ENCODE measurements around the gene RAD51B.
"Not testable (repeated sequence)": the region's sequence is repeated elsewhere in the genome, so short reads cannot be mapped to it uniquely, and the experiment has no call there.

RAD51B gene

DNA sequence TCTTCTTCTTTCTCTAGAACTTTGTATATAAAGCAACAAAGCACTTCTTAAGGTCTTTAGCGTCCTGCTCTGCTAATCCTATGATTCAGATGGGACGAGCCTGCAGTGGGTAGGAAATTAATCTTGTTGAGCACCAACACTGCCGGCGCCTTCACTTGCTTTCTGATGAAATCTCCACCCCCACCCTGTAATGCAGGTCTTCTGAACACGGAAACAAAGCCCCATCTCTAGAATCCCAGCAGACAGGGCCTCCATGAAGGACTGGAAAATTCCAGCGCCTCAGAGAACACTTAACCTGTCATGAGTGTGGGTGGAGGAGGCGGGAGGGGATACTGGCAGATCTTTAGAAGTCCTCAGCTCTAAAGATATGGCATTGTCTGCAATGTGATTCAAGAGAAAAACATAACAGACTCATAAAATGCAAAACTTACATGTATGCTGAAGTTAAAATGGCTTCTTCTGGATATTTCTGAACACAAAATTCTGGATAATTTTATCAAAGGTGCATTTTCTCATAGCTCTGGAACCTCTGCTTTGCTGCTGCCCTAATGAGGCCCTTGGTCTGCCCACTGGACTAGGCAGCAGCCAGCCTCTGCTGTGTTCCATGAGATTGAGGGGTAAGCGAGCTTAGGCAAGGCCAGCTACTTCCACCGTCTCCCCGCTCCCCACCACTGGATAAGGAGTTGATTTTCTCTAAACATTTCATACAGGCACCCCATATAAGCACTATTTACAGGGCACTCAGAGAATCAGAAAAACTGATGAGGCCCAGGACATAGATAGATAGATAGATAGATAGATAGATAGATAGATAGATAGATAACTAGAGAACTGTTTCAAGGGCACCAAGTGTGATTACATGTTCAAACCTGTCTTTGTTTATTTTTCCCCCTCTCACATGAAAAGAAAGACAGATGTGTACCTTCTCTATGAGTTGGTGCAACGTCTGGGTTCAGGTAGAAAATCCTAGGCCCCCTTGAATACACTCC lies 930.2 kb downstream of the RAD51B start:
- no peak for DNase-seq (ENCODE audit: low read depth in 3 of 3)

DNA sequence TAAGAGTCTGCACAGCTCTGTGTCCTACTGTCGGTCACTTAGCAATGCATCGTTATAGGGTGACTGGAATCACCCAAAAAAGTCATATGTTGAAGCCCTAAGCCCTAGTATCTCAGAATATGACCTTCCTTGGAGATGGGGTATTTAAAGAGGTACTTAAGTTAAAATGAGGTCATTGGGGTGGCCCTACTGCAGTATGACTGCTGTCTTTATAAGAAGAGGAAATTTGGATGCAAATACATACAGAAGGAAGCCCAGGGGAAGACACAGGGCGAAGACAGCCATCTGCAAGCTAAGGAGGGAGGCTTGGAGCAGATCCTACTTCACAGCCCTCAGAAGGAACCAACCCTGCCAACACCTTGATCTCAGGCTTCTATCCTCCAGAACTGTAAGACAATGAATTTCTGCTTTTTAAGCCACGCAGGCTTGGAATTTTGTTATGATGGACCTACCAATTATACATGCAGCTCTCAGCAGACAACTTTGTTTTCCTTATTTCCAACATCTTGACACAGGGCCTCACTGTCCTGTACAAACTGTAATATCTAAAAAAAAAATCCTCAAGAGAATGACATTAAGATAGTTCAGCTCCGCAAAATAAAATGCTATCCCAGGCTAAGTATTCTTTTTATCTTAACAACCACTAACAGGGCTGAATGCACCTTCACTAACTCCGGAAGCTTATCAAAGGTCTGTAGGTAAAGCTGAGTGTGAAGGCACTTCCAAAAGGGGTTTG lies 932.9 kb downstream of the RAD51B start:
- DNase-seq (ENCODE audit: low read depth in 3 of 3), result no peak

DNA sequence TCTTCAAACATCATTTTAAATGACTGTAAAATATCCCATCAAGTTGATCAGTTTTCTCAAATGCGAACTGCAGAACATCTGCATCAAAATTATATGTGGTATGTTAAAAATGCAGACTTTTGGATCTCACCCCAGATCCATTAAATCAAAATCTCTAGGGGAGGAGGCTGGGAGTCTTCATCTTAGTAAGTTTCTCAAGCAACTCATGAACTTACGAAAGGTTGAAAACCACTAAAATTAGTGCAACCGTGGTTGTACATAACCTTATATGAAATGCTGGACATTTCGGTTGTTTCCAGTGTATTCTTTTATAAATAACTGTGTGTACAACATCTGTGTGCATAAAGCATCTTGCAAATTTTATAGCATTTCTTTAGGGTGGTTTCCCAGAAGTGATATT lies 934.1 kb downstream of the RAD51B start:
- no peak for DNase-seq (ENCODE audit: low read depth in 3 of 3)

DNA sequence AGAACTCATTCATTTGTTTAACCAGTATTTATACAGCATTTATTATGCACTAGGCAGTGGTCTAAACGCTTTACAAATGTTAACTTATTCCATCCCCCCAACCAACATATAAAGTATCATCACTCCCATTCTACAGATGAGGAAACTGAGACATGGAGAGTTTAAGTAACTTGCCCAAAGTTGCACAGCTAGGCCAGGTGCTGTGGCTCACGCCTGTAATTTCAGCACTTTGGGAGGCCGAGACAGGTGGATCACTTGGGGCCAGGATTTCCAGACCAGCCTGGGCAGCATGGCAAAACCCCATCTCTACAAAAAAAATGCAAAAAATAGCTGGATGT lies 935.4 kb downstream of the RAD51B start:
- DNase-seq (ENCODE audit: low read depth in 3 of 3), result no peak

DNA sequence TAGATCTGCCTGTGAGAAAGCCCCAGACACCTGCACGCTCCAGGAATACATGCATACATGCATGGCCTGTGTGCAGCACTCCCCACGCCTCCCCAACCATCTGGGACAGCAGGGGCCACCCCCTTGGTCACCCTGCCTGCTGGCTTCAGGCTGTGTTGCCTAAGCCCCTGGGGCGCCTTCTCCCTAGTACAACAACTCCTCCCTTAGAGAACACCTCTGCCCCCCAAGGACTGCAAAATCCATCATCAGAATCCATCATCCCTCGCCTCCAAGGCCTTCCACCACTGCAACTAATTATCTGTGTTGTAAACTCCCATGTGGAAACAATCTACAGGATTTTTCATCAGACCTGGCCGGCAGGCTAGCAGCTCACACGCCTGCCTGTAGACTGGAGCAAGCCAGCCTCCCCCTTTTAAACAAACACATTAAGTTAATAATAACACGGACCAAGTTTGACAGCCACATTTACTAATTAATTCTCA lies 936.5 kb downstream of the RAD51B start:
- DNase-seq (ENCODE audit: low read depth in 3 of 3), result no peak

DNA sequence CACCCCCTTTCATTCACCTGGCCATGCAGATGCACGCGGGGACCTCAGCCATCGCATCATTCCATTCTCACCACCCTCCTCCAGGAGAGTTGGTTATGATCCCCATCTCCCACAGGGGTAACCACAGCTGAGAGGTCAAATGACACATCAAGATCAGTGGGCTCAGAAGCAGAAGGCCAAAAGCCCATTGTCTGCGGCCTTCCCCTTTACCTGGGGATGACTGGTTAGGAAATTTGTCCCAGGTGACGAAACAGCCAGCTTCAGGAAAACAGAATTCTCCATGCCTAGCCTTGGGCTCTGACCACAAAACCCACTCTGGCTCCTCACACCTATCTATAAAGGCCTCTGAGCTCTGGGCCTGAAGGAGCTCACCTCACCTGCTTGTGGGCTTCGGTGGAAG lies 937.2 kb downstream of the RAD51B start:
- DNase-seq (ENCODE audit: low read depth in 3 of 3), result no peak

DNA sequence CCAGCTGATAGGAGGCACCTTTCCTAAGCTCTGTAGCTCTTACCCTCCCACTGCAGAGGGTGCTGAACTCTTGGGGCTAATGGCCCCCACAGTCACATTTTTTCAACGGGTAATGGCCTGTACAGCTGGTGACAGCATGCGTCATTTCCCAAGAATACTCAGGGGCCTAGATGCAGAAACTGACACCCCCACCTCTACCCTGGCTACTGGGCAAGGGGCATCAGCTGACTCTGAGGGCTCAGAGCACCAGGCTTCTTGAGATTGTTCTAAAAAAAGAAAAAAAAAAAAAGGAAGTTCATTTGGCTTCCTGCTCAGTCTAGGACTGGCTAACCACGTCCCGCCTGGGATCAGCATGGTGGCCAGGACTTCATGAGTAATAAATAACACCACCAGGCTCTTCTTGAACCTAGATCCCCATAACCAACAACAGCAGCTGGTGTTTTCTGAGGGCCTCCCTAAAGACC lies 938.1 kb downstream of the RAD51B start:
- DNase-seq (ENCODE audit: low read depth in 3 of 3), result no peak

DNA sequence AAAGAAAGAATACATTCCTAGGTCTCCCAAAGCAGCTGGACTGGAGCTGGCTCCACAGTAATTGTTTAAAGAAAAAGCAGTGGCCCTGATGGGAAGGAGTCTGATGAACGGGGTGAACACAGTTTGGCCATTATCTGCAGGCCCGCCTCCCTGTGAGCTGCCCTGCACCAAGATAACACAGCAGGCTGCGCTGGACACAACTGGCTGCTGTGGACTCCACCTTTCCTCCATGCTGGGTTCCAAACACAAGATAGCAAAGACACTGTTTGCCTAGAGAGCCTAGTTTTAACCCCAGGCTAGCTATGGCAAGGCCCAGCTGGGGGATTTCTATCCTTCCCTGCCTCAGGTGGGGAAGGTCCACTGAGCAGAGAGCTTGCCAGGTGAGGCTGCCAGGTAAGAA lies 938.7 kb downstream of the RAD51B start:
- DNase-seq (ENCODE audit: low read depth in 3 of 3), result no peak

DNA sequence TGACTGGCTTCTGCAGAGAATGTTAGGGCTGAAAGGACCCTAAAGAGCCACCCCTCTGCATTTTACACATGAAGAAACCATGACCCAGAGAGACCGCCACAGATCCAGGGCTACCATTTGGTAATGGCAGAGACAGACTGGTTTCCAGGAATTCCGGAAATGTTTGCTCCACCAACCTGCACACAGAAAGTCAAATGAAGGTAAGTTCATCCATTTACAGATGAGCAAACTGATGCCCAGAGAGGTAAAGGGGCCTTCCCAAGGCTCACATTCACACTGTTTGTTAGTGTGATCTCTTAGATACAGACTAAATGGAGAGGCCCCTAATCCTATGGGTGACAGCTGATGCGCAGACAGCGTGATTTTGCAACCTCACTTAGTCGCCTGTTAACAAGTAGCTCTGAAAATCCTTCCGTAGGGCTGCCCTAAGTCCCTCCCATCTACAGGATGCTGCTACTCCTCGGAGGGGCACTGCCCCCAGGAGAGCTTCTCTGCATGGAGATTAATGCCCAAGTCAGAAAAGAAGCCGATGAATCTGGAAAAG lies 939.5 kb downstream of the RAD51B start:
- DNase-seq (ENCODE audit: low read depth in 3 of 3), result no peak

DNA sequence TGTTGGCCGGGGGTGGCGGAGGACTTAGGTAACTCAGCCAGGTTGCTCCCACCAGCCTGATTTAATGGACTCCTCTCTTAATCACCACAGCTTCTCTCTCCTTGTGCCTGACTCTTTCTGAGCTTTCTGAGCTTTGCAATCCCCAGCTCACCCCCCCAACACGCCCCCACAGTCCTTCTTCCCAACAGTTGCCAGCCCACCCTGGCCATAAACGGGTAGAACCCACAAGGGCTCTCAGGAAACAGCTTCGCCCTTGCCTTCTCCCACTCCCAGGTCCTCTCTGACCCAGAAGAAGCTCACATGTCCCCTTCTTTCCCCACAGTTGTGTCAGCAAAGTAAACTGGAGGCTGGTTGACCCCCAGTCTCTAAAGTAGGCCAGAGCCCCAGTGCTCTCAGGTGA lies 940.4 kb downstream of the RAD51B start:
- DNase-seq (ENCODE audit: low read depth in 3 of 3), result no peak

DNA sequence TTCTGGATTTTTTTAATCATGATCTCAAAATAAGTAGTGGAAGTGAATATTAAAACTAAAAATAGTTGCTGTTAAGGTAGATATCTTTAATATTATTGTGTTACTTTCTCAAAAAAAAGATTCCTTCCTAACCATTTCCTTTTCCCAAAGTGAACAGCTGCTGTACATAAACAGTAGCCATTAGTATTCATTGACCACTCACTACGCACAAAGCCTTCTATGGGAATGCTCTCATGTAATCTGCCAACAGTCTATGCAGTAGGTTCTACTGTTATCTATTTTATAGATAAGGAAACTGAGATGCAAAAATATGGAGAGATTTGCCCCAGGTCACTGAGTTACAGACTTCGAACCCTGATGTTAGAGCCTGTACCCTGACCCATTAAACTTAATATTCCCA lies 941.2 kb downstream of the RAD51B start:
- DNase-seq (ENCODE audit: low read depth in 3 of 3), result no peak

DNA sequence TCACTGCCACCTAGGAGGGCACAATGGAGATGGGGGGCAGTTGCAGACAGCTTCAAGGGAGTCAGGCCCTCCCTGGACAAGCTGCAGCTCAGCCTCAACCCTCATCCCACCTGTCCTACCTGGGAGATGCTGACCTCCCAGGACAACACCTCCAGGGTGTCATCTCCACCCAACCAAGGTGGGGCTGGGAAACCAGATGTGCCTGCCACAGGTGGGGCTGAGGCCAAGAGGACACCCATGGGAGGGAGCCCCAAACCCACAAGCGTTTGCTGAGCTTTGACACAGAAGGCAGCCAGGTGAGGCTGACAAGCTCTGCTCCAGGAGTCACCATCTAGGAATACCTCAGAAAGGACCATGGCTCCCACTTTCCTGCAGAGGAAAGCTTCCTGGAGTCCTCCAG lies 941.8 kb downstream of the RAD51B start:
- no peak for DNase-seq (ENCODE audit: low read depth in 3 of 3)

DNA sequence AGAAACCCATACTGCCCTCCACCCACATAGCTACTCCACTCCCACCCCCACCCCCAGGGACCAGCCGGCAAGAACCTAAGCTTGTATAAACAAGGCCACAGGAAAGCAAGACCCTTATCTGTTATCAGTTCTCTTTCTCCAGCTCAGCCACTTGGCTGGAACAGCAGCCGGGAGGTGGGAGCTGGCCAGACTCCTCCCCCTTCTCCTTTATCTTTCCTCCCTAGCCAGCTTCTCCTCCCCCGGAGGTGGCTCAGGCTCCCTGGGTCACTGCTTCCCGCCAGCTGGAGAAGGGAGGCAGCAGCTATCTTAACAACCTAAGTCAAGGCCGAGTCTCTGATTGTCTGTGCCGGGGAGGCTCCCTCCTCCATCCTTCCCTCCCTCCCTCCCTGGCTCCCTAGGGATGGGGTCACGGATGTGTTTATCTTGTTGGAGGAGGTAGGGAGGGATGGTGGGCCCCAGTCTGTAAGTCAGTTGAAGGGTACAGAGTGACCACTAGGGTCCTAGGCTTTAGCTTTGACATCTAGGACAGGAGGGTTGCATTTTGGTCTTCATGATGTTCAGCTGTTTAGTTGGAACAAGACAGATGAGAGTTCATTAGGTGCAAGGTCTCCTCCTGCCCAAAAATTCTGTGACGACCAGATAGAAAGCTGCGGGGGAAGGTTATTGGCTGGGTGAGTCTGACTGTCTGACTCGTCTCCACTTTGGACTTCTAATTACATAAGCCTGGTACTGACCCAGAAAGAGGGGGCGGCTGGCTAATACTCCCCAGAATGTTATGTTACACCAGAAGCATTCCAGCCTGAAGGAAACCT lies 943.6 kb downstream of the RAD51B start:
- DNase-seq (ENCODE audit: low read depth in 3 of 3), result no peak

DNA sequence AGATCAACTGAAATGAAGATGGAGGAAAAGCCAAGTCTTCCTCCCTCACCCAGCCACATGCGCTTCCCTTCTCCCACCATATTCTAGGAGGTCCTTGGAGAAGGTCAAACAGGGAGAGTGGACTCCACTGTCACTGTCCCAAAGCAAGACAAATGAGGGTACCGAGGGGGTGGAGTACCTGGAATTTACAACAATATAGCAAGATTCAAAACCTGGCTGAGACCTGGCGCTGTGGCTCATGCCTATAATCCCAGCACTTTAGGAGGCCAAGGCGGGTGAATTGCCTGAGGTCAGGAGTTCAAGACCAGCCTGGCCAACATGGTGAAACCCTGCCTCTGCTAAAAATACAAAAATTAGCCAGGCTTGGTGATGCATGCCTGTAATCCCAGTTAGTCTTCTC lies 944.3 kb downstream of the RAD51B start:
- not testable (repeated sequence) for DNase-seq (ENCODE audit: low read depth in 3 of 3)

DNA sequence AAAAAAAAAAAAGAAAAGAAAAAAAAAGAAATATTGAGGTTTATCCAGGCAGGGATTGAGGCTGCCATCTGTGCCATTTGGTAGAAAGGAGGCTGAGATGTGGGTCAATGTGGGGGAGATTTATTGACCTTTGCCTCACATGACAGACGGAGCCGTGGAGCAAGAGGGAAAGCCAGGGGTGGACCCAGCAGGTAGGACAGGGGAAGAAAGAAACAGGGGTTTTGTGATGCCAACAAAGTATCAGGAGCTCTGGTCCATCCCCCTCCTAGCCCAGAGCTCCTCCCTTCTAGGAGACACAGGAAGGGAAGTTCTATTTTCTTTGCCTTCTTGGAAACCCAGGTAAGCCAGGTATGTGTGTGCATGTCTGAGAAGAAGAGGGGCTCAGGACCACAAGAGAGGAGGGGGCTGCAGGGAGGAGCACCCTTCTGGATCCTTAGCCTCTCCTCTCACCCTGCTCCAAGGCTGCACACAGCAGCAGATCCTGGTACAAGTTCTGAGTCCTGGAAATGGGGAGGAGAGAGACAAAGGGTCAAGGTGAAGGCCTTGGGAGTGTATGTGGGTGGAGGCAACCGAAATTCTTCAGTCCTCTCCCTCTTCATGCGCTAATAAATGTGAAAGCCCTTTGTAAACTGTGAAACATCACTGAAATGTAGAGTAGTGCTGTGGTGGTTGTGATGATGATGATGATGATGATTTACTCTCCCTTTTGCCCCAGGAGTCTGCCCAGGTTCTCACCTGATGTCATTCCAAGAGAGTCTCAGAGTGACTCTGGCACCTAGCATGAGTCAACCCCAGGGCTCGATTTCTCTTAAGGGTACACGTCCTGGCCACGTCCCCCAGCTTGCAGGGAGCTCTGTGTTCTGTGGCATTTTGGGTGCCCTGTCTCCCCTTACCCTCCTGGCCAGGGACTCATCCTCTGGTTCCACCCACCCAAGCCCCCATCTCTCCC lies 947.0 kb downstream of the RAD51B start:
- DNase-seq (ENCODE audit: low read depth in 3 of 3), result no peak

DNA sequence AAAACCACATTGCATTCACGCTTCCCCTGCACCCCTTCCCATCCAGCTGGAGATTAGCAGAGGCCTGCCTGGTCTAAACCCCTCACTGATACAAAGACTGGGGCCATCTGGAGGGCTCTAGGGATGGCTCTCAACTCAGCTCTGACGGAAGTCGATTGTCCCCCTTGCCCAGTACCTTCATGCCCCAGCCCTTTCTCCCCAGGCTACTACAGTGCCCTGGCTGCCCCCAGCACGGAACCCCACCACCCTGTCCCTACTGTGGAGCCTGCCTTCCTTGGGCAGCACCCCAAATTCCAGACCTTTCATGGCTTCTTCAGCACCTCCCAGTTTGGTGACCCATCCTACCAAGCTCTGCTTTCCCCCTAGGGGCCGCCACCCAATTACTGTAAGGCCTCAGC lies 947.7 kb downstream of the RAD51B start:
- DNase-seq (ENCODE audit: low read depth in 3 of 3), result no peak

DNA sequence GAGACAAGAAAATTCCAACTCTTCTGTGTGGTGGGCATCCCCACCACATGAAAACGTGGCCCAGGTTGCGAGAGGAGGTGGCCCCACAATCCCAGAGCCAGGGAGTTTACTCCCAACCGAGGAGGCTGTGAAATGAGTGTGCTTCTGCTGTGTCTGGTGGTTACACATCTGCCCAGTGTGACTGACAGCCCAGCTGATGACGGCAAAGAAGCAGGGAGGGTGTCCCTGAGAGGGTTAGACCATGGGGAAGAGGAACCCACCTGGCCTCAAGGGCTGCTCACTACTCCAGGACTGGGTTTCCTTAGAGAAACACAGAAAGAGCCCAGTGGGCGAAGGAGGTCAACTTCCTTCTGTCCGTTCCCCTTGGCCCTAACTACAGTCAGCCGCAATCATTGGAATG lies 948.7 kb downstream of the RAD51B start:
- DNase-seq (ENCODE audit: low read depth in 3 of 3), result no peak

DNA sequence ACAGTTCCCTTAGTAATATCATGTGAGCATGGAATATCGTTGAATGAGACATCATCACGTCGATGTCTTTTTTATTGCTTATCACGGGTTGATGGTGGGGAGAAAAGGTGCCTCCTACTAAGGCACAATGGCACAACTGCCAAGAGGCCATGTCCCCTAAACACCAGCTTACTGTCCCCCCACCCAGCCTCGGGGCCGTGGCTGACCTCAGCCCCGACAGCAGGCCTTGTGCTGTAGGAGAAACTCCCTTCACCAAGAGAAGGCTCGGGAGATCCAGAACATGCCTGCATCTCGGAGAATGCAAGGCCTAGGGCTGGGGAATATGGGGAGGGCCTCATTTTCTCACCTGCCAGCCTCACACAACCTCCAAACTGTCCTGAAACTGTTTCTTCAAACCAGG lies 950.5 kb downstream of the RAD51B start:
- DNase-seq (ENCODE audit: low read depth in 3 of 3), result no peak

DNA sequence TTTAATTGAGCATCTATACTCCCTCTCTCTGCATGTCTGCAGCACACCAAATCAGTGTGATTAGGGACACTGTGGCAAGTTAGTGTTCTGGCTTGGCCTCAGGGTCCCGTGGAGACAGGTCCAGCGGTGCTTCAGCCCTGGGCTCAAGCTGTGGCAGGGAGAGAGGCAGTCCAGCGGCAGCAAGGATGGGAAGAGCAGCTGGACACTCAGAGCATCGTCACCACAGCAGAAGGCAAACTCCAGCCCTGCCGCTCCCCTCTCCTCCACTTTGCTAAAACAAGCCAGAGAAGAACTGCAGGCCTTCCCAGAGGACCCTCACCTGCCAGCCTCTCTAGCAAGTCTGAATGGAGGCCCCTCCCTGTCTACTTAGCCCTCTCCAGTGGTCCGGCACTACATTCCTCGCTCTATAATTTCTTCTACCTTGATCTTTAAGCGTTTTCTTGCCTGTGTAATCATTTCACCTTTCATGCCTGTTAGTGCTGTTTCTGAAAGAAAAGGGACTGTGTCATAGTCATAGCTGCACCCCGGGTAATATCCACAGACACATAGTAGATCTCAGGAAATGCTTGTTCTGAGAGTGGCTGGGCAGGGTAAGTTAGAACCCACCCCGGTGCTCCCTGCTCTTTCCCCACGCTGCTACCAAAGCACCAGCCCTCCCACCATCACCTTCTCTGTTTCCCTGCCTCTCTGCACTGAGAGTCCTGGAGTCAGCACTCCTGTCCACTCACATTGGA lies 951.1 kb downstream of the RAD51B start:
- no peak for DNase-seq (ENCODE audit: low read depth in 3 of 3)

DNA sequence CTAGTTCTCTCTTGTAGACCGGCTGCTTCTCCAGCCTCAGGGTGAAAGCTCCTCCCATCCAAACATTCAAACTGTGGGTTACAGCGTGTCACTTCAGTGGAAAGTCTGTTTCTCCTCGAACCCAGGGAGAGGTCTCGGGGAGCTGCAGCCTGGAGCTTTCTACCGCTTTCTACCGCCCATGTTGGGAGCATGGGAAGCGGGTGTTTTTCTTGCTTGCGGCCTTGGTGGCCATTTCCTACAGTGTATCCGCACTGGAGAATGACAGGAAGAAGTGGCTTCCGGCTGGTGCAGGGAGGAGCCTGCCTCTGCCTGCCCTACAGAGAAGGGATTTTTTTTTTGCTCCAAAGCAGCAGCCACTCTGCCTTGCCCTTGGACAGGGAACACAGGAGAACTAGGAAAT lies 952.1 kb downstream of the RAD51B start:
- no peak for DNase-seq (ENCODE audit: low read depth in 3 of 3)
